Activated CD8-positive, alpha-beta T cell treated with anti-CD3 and anti-CD28 coated beads, Interleukin-2, amount 10 ng/mL, durations not matched to agents 7 days and 5 days (primary cell): ENCODE results near the gene FRMD1. TPM values are rescaled to one million over a fixed set of nuclear protein-coding genes. Genes with fewer than 3 reads are reported as not detected.

Experiments
- ATAC-seq: fragments of 150-1000 bp; cut with Tn5 transposase; one replicate; pipeline ENCODE4 v1.10.0; 2021; ENCODE audit warnings: moderate library complexity
- CTCF ChIA-PET: fragments of 350-600 bp; sonication (Branson Sonifier 250); formaldehyde crosslinking; loops from one replicate; lab custom pipeline; 2021; ENCODE audit warnings: antibody characterized with exemption; lab: Charles Lee
- POLR2A ChIA-PET: fragments of 350-600 bp; sonication (Branson Sonifier 250); formaldehyde crosslinking; loops from one replicate; lab custom pipeline; 2021; ENCODE audit warnings: antibody characterized with exemption; lab: Charles Lee
- DNase-seq: peaks from one replicate; pipeline ENCODE4 v3.0.0-alpha.2; 2020
- H3K27ac Mint-ChIP-seq: one replicate; pipeline ENCODE4 v1.8.0; 2021; ENCODE audit warnings: mild to moderate bottlenecking, mixed read lengths
- H3K27me3 Mint-ChIP-seq: one replicate; pipeline ENCODE4 v1.8.0; 2021; ENCODE audit warnings: low read depth, mixed read lengths
- H3K36me3 Mint-ChIP-seq: one replicate; pipeline ENCODE4 v1.8.0; 2021; ENCODE audit warnings: low read depth, mixed read lengths
- H3K4me1 Mint-ChIP-seq: one replicate; pipeline ENCODE4 v1.8.0; 2021; ENCODE audit warnings: low read depth, mixed read lengths
- H3K4me3 Mint-ChIP-seq: one replicate; pipeline ENCODE4 v1.8.0; 2021; ENCODE audit warnings: mild to moderate bottlenecking, mixed read lengths
- H3K9me3 Mint-ChIP-seq: one replicate; pipeline ENCODE4 v1.8.0; 2022; ENCODE audit warnings: mixed read lengths; ENCODE audit not compliant: insufficient read depth
- total RNA-seq, 2 experiments: library from RNA; stranded (reverse); gene quantifications; one replicate each; pipeline ENCODE4 v1.2.3, GENCODE V29; 2021

FRMD1 gene
- total RNA-seq, 2 experiments from 2014 or later: not detected

DNA sequence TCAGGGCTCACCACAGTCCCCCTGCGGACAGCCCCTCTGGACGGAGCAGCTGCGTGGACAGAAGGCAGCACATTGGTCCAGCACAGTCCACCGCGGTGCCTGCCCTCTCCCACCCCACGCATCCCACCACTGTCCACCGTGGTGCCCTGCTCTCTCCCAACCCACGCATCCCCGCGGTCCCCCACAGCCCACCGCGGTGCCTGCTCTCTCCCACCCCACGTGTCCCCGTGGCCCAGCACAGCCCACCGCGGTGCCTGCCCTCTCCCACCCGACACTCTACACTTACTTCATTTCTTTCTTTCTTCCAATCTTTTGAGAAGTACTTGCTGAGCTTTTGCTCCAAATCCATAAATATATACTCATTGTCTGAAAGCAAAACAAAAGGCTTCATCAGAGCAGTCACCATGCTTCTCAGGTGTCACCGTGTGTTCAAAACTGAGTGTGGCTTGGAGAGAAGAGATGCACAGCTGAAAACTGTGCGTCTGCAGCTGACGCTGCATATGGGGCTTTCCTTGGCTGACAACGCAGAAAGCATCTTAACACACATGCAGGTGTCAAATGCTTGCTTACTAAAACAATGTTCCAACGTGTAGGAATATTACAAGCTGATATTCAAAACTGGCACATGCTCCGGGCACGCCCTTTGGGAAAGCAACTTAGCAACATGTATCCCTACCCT is 11.8 kb downstream of the FRMD1 start:
- Mint-ChIP-seq H3K27ac (no peak overlapping the region), H3K27me3 (no peaks in the 10 kb centered on the region), H3K4me1 (no peaks in the 10 kb centered on the region), H3K9me3 (no peaks in the 10 kb centered on the region), H3K36me3 (no peaks in the 10 kb centered on the region), H3K4me3 (no peak overlapping the region)
- ChIA-PET CTCF (no interaction called here), POLR2A (no interaction called here)
- DNase-seq: no peak
- ATAC-seq: no peak

DNA sequence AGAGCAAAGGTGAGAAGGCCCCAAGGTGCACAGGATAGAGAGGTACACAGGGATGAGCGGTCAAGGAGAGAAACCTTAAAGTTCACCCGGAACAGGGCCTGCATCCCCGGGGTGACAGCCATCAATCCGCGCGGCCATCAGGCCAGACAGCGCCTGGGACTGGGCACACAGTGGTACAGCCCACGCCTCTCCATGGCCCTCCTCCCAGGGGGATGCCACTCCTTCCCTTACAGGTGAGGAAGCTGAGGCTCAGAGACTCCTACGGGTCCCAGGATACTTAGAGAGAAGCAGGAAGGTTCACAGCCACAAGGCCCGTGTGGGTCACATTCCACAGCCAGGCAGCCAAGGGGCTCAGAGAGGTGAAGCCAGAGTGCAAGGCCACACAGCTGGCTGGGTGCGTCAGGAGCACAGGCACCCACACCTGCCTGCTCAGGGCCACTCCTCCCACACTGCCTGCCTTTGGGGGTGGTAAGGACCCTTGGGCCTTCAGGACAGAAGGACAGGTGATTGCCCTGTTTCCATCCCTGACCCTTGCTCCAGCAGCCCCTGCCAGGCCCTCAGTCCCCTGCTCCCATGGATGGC is 14.7 kb downstream of the FRMD1 start:
- H3K4me3 Mint-ChIP-seq: no peak overlapping the region
- no peaks in the 10 kb centered on the region for H3K4me1 Mint-ChIP-seq
- H3K27ac Mint-ChIP-seq: no peak overlapping the region
- H3K27me3 Mint-ChIP-seq: no peaks in the 10 kb centered on the region
- H3K9me3 Mint-ChIP-seq: no peaks in the 10 kb centered on the region
- ChIA-PET POLR2A (no interaction called here), CTCF (no interaction called here)
- no peaks in the 10 kb centered on the region for H3K36me3 Mint-ChIP-seq
- ATAC-seq (no peak), DNase-seq (no peak)

DNA sequence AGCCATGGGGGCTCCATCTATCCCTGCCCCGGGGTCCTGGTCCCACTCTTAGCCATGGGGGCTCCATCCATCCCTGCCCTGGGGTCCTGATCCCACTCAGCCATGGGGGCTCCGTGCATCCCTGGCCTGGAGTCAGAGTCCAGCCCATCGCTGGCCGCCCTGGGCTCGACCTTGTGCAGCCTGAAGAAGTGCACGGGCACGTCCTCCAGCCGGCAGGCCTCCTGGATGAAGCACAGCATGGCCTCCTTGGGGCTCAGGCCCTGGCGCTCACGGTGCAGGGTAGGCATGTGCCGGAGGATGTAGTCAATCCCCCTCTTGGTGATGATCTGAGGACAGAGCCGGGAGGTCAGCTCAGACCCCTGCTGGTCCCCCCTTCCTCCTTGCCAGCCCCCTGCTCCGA is 15.6 kb downstream of the FRMD1 start:
- DNase-seq: no peak
- ChIA-PET CTCF (no interaction called here), POLR2A (no interaction called here)
- no peak overlapping the region for H3K4me3 Mint-ChIP-seq
- H3K9me3 Mint-ChIP-seq: no peaks in the 10 kb centered on the region
- ATAC-seq: no peak
- H3K4me1 Mint-ChIP-seq: no peaks in the 10 kb centered on the region
- H3K36me3 Mint-ChIP-seq: no peaks in the 10 kb centered on the region
- no peaks in the 10 kb centered on the region for H3K27me3 Mint-ChIP-seq
- no peak overlapping the region for H3K27ac Mint-ChIP-seq

DNA sequence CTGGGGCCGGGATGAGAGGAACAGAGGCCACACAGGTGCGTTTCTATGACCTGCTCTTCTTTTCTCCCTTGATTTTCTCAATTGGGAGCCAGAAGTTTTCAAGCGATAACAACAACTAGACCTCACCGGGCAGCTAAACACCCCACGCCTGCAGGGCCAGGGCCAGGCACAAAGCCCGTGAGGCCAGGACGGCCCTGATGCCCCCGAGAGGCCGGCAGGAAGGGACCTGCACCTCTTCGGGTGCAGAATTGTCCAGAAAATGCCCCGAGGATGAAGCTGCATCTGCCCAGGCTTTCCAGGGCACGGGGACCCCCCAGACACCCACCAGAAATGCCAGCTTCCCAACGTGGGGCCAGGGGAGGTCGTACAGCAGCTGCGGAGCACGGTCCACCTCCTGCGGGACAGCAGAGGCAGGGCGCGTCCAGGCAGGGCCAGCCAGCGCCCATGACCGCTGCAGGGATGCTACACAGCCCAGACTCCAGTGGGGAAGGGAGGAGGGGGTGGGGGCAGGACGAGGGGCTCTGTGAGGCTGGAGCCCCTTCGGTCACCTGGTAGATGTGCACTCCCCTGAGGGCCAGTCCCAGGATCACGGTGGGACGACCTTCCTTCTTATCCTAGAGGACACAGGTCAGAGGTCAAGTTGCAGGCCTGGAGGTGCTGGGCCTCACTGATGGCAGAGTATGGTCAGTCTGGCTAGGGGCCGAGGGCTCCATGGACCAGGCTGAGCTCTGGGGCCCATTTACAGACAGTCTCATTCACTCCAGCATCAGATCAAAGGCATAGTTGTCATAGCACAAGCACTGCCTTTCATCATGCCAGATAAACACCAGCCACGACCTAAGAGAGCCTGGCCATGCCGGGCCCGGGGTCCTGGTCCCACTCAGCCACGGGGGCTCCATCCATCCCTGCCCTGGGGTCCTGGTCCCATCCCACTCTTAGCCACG is 16.4 kb downstream of the FRMD1 start:
- DNase-seq: no peak
- ChIA-PET CTCF (no interaction called here), POLR2A (no interaction called here)
- no peak for ATAC-seq
- no peak overlapping the region for H3K27ac Mint-ChIP-seq
- H3K4me3 Mint-ChIP-seq: no peak overlapping the region
- H3K4me1 Mint-ChIP-seq: no peaks in the 10 kb centered on the region
- H3K27me3 Mint-ChIP-seq: no peaks in the 10 kb centered on the region
- no peaks in the 10 kb centered on the region for H3K9me3 Mint-ChIP-seq
- H3K36me3 Mint-ChIP-seq: no peaks in the 10 kb centered on the region

GRCh38 chr6:168061269-168062210 is 17.5 kb downstream of the FRMD1 start:
- Mint-ChIP-seq H3K27ac (no peak overlapping the region), H3K36me3 (no peaks in the 10 kb centered on the region), H3K4me3 (no peak overlapping the region), H3K27me3 (no peaks in the 10 kb centered on the region), H3K9me3 (no peaks in the 10 kb centered on the region), H3K4me1 (no peaks in the 10 kb centered on the region)
- no peak for DNase-seq
- CTCF ChIA-PET: no interaction called here
- POLR2A ChIA-PET: no interaction called here
- no peak for ATAC-seq

- Mint-ChIP-seq H3K9me3 (no peaks in the 10 kb centered on the region), H3K4me3 (no peak overlapping the region)
Measured at GRCh38 chr6:168060521-168060931, 18.5 kb downstream of the FRMD1 start.

GRCh38 chr6:168058691-168059551 is 20.1 kb downstream of the FRMD1 start:
- ATAC-seq: no peak

More at GRCh38 chr6:168060521-168060931, 18.5 kb downstream of the FRMD1 start:
- CTCF ChIA-PET: no interaction called here
- Mint-ChIP-seq H3K36me3 (no peaks in the 10 kb centered on the region), H3K27me3 (no peaks in the 10 kb centered on the region), H3K27ac (no peak overlapping the region), H3K4me1 (no peaks in the 10 kb centered on the region)
- ATAC-seq: no peak
- no peak for DNase-seq
- POLR2A ChIA-PET: no interaction called here

GRCh38 chr6:168057836-168058235 is 21.2 kb downstream of the FRMD1 start:
- DNase-seq: no peak
- no peak overlapping the region for H3K27ac Mint-ChIP-seq
- no peaks in the 10 kb centered on the region for H3K27me3 Mint-ChIP-seq
- H3K36me3 Mint-ChIP-seq: no peaks in the 10 kb centered on the region
- ATAC-seq: no peak
- no peaks in the 10 kb centered on the region for H3K9me3 Mint-ChIP-seq
- POLR2A ChIA-PET: interaction anchor here (0.5 kb wide), 1 partner anchor 15 kb away, joined by 3 read pairs; no protein-coding TSS in a partner anchor
- H3K4me3 Mint-ChIP-seq: no peak overlapping the region
- CTCF ChIA-PET: no interaction called here
- no peaks in the 10 kb centered on the region for H3K4me1 Mint-ChIP-seq

More at GRCh38 chr6:168058691-168059551, 20.1 kb downstream of the FRMD1 start:
- no peak for DNase-seq
- Mint-ChIP-seq H3K36me3 (no peaks in the 10 kb centered on the region), H3K4me1 (no peaks in the 10 kb centered on the region), H3K9me3 (no peaks in the 10 kb centered on the region), H3K27me3 (no peaks in the 10 kb centered on the region), H3K4me3 (no peak overlapping the region), H3K27ac (no peak overlapping the region)
- ChIA-PET CTCF (no interaction called here), POLR2A (no interaction called here)

DNA sequence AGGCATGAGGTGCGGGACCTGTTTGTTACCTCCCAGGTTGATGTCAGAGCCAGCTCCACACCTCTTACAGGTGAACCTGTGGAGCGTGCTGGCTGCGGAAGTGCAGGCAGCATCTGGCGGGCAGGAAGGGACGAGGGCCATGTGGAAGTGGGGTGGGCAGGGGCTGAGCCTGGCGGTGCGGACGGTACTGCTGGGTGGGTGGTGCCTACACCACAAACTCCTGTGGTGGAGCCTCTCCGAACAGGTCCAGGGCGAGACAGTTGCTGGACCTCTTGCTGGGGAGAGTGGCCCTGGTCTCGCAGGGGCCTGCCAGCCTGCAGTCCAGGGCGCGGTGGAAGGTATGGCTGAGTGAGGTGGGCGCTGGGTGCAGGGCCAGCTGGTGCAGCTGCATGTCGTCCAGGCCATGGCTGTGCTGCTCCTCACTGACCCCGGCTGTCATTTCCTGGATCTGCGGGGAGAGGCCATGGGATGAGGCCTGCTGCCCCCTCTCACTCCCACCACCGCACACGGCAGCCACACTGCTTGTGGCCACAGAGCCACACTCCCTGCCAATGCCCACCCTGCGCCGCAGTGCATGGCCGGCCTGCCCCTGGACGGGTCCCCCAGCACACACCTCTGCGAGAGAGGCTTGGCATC is 22.0 kb downstream of the FRMD1 start:
- Mint-ChIP-seq H3K36me3 (no peaks in the 10 kb centered on the region), H3K4me1 (no peaks in the 10 kb centered on the region), H3K9me3 (no peaks in the 10 kb centered on the region), H3K27me3 (no peaks in the 10 kb centered on the region), H3K27ac (no peak overlapping the region), H3K4me3 (no peak overlapping the region)
- ChIA-PET POLR2A (no interaction called here), CTCF (no interaction called here)
- ATAC-seq (no peak), DNase-seq (no peak)

- ChIA-PET CTCF (no interaction called here), POLR2A (no interaction called here)
- Mint-ChIP-seq H3K9me3 (no peaks in the 10 kb centered on the region), H3K4me1 (no peaks in the 10 kb centered on the region), H3K4me3 (no peak overlapping the region), H3K27me3 (no peaks in the 10 kb centered on the region), H3K36me3 (no peaks in the 10 kb centered on the region), H3K27ac (no peak overlapping the region)
- ATAC-seq (no peak), DNase-seq (no peak)
Measured at GRCh38 chr6:168055696-168056489, 23.1 kb downstream of the FRMD1 start.
